ENCODE data around the gene BTBD17.
A peak's percentile ranks its signal among the peaks of the same experiment; 100 is the strongest.
"Not testable (repeated sequence)": the region's sequence is repeated elsewhere in the genome, so short reads cannot be mapped to it uniquely, and the experiment has no call there.

The BTBD17 gene, protein sequence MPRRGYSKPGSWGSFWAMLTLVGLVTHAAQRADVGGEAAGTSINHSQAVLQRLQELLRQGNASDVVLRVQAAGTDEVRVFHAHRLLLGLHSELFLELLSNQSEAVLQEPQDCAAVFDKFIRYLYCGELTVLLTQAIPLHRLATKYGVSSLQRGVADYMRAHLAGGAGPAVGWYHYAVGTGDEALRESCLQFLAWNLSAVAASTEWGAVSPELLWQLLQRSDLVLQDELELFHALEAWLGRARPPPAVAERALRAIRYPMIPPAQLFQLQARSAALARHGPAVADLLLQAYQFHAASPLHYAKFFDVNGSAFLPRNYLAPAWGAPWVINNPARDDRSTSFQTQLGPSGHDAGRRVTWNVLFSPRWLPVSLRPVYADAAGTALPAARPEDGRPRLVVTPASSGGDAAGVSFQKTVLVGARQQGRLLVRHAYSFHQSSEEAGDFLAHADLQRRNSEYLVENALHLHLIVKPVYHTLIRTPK

DNA sequence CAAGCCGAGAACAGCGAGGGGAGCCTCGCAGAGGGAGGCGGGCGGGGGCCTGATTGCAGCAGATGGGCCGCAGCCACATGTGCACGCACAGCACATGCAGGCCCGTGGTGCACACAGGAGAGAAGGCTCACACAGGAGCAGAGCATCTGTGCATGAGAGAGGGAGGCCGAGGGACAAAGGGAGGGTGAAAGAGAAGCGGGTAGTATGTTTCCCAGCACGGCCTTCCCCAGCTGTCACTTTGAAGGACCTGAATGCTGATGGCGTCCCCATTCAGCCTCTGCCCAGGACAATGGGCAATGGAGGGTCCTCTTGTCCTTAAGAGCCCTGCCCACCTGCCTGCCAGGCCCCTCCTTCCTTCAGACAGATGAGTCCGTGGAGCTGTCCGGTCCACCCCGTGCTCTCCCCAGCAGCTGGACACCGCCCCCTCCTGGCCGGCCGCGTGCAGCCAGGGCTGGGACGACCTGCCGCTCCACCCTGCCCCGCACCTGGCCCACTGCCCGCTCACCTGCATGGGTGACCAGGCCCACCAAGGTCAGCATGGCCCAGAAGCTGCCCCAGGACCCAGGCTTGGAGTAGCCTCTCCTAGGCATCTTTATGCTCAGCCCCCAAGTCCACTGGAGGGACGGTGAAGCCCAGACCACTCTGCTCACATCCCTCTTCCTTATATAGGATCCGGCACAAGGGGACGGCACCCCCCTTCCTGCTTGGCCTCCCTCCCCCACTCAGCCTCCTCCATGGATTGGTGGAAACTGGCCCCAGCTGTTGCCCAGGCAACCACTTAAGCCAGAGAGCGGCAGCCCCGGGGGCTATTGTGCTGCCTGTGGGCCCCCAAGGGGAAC is at the start of gene BTBD17:
BTBD17 (minus strand) TSS at position 639 of the 839 bp plus-strand sequence; CDS start at position 590, 49 bp downstream.
- DNase-seq (ENCODE audit: low read depth in 2 of 2) = peak in 1 of 2 donors; percentile 23

DNA sequence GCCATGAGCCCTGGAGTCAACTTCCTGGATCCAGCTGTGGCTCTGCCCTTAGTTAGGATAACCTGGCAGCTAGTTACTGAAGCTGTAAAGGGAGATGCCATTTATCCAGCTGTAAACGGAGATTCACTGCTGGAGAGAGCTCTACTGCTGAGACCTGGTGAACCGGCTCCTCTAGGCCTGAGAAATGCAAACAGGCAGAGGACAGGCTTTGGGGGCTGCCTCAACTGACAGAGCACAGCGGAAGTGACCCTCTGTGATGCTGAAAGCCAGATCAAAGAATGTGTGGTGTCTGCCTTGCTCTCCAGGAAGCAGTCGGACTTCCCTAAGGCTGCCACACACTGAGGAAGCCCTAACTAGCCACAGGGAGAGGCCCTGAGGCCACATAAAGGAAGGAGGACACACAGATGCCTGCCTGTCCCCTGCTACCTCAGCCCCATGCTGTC is 48.4 kb upstream of the BTBD17 start:
- no peak for DNase-seq (ENCODE audit: low read depth in 2 of 2)

DNA sequence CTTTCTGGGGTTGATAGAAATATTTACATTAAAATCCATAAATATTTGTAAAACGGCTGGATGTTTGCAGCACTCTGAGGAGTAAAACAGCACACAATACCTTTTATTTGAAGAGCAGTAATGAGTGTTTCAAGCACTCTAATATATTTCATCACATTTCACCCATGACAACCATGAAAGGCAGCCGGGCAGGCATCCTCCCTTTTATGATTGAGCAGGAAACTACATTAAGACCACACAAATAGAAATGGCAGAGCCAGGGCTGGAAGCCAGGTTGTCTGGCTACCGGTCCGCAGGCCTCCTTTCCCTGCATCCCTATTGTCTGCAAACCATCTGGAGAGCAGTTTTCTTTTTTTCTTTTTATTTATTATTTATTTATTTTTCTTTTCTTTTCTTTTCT is 47.1 kb upstream of the BTBD17 start:
- DNase-seq (ENCODE audit: low read depth in 2 of 2) = no peak

DNA sequence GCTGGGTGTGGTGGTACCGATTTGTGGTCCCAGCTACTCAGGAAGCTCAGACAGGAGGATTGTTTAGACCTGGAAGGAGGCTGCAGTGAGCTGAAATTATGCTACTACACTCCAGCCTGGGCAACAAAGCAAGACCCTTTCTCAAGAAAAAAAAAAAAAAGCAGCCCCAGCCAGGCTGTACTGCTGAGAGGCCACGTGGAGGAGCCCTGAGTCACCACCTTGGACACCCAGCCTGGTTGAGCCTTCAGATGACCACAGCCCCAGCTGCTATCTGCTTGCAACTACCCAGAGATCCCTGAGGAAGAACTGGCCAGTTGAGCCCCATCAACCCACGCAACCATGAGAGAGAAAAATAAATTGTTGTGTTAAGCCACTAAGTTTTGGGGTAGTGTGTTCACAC is 46.6 kb upstream of the BTBD17 start:
- no peak for DNase-seq (ENCODE audit: low read depth in 2 of 2)

DNA sequence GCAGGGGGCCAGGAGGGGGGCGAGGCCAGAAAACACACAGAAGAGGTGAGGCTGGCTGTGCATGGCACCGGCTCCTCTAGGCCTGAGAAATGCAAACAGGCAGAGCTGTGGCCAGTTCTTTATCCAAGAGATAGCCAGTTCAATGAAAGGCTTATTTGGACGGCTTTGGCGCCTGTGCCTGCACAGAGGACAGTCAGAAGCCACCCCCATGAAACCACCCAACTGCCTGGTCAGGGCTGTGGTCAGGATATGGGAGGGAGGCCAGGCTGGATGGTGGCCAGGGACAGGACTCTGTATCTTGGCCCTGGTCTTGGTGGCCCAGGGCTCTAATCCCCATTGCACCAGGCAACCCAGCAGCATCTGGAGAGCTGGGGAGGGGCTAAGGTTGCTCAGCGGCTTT is 45.7 kb upstream of the BTBD17 start:
- no peak for DNase-seq (ENCODE audit: low read depth in 2 of 2)

DNA sequence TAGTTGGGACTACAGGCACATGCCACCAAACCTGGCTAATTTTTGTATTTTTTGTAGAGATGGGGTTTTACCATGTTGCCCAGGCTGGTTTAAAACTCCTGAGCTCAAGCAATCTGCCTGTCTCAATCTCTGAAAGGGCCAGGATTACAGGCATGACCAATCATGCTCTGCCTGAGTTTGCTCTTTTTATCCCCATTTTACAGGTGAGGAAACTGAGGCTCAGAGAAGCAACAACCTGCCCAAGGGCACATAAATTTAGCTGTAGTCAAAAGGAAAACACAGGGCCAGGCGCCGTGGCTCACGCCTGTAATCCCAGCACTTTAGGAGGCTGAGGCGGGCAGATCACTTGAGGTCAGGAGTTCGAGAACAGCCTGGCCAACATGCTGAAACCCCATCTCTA is 43.6 kb upstream of the BTBD17 start:
- not testable (repeated sequence) for DNase-seq (ENCODE audit: low read depth in 2 of 2)

DNA sequence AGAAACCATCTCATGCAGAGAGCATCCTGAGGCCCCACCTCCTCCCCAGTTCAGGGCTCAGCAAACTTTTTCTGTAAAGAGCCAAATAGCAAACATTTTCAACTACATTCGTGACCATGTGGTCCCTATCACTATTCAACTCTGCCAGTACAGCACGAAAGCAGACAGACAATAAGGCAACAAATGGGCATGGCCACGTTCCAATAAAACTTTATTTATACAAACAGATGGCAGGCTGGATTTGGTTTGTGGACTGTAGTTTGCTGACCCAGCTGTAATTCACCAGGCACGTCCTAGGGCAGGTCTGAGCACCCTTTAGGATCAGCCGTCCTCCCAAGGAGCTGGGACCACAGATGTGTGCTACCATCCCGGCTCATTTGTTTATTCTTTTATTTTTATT is 43.1 kb upstream of the BTBD17 start:
- DNase-seq (ENCODE audit: low read depth in 2 of 2) = no peak

DNA sequence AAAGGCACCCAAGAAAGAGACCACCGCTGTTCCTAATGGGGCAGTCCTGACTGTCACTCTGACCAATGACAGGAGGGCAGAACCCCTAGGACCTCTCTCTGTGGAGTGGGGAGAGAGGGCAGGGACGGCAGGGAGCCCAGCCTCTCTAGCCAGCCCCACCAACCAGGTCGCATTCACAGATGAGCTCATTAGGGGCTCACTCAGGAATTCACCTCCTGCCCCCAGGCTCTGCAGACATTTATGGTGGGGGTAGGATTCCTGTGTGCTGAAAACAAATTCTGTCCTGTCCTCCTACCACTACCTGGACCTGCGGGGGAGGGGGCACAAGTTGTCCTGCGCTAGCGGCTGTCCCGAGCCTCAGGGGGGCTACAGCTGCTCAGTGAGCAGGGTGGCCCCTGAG is 42.5 kb upstream of the BTBD17 start:
- no peak for DNase-seq (ENCODE audit: low read depth in 2 of 2)

DNA sequence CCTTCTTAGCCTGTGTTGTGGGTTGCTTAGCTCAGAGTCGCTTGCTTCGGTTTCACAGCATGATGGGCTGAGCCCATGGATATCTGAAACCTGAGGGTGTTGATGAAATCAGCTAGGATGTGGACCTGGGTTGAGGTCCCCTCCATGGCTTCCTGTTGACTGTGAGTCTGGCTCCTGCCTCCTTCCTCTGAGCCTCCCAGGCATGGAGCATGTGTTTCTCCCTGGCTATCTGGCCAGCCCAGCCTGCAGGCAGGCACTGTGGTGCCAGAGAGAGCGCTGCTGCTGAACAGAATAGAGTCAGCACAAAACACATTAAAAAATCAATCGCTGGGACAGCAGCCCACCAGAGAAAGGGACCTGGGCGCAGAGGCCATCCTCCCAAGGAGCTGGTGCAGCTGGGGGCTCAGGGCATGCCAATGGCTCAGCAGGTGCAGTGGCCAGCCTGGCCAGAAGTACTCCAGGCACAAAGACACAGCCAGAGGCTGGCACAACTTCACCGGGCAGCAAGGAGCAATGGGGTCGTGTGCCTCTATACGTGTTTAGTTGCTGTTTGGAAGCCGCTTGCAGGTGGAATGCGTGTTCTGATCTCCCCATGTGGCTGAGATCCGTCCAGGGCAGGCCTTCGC is 42.0 kb upstream of the BTBD17 start:
- DNase-seq (ENCODE audit: low read depth in 2 of 2) = no peak

DNA sequence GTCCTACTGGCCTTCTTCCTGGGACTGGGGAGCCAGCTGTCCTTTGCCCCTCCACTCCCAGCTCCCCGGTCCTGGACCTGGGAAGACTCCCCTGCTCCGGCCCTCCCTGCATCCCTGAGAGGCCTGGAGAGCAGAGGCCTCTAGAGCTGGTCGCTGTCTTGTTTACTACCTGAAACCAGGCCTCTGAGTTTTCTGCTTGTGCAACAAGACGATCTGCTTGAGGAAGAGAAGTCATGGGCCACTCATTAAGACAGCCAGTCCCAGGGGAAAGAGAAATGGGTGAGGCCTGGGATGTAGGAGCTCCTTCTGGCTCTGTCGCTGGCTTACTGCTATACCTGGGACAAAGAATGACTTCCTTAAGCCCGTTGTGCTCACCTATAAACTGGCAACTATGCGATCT is 40.4 kb upstream of the BTBD17 start:
- DNase-seq (ENCODE audit: low read depth in 2 of 2) = no peak

DNA sequence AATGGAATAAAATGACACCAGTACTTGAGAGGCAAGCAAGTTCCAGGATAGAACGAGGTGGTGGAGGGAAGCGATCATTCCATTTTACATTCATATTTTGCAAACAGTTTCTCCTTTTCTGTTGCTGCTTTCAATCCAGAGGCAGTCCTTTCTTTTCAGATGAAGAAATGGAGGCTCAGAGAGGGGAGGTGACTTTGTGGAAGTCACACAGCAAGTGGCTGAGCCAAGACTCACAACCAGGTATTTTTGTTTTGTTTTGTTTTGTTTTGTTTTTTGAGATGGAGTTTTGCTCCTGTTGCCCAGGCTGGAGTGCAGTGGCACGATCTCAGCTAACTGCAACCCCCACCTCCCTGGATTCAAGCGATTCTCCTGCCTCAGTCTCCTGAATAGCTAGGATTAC is 34.9 kb upstream of the BTBD17 start:
- DNase-seq (ENCODE audit: low read depth in 2 of 2) = no peak

DNA sequence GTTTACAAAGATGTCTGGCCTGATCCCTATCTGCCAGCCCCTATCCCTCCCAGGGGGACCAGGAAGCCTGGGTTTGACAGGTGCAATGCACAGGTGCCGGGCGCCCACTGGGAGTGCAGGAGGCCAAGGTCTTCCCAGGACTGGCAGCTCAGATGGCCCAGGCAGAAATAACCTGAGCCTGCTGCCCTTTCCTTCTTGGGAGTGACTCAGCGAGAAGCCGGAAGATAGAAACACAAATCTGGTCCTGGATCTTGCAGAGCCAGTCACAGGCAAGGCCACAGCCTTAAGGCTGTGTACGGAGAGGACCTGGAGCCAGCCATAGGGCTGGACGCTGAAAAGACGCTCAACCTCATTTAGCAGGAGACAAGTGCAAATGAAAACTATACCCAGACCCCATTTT is 33.3 kb upstream of the BTBD17 start:
- DNase-seq (ENCODE audit: low read depth in 2 of 2) = no peak

DNA sequence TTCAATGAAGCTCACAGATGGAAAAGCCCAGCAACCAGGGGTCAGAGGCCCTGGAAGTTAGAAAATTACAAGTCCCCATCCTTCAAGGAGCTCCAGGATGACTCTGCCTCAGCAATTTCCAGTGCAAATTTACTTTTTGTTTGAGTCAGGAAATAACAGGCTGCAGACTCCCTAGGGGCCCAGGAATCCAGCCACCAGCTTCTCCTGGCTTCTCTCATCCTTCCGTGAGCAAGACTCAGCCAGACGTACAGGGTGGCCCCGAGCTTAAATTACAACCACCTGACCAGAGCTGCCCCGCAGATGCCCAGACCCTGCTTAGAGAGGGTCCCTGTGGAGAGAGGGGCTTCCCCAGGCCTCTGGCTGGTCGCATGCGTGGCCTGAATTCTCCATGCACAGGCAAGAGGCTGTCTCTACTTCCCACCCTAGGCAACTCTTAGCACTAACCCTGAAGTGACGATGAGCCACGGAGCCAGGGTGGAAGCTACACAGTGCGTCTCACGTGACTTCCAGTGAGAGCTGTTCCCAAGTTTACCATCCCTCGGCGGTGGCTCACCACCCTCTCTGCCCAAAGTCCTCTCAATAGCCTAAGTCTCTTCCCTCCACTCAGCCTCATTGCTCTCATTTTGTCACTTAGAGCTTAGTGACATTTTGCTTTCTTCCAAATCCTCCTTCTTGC is 32.7 kb upstream of the BTBD17 start:
- DNase-seq (ENCODE audit: low read depth in 2 of 2) = no peak

DNA sequence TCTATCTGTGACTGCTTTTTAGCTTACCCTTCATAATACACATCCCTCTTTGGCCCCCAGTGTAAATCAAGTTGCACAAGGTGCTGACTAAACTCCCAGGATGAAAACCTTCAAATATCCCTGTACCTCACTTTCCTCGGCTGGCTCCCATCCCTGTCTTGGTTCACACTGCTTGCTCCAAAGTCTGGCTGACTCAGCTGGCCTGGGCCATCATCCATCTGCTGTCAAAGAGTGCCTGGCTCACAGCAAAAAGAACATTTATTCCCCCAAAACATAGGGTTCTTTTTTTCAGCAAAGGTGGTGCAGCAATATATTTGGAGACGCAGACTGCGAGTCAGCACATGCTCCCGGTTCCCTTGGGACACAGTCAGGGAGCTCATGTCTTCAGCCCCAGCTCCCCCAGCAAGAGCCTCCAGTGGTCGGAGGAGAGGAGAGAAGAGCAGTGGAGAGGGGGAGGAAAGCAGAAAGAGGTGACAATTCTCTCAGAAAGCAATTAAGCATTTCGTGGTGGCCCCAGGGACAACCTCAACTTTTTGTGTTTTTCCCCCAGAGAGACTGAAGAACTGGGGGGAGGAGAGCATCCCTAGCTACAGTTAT is 31.8 kb upstream of the BTBD17 start:
- no peak for DNase-seq (ENCODE audit: low read depth in 2 of 2)

DNA sequence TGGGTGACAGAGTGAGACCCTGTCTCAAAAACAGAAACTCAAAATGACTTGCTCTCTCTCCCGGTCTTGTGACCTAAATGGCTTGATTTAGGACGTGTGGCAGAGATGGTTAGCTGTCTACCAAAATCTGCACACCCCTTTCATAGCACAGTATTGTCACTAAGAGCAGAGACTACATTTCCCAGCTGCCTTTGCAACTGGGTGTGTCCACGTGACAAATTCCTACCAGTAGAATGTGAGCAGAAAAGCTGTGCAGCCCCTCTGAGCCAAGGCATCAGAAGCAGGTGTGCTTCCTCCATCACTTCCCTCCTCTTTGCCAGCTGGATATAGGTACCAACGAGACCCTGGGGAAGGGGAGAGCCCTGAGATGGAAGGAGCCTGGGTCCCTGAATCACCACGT is 31.2 kb upstream of the BTBD17 start:
- DNase-seq (ENCODE audit: low read depth in 2 of 2) = no peak

DNA sequence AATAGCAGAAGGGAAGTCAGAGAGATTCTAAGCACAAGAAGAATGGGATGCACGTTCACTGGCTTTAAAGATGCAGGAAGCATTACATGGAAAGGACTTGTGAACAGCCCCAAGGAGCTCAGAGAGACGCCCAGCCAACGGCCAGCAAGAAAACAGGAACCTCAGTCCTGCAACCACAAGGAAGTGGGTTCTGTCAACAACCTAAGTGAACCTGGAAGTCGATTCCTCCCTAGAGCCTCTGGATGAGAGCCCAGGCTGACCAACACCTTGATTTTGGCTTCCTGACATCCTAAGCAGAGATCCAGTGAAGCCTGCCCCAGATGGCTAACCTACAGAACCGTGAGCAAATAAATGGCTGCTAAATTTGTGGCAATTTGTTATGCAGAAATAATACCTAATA is 30.1 kb upstream of the BTBD17 start:
- DNase-seq (ENCODE audit: low read depth in 2 of 2) = no peak

DNA sequence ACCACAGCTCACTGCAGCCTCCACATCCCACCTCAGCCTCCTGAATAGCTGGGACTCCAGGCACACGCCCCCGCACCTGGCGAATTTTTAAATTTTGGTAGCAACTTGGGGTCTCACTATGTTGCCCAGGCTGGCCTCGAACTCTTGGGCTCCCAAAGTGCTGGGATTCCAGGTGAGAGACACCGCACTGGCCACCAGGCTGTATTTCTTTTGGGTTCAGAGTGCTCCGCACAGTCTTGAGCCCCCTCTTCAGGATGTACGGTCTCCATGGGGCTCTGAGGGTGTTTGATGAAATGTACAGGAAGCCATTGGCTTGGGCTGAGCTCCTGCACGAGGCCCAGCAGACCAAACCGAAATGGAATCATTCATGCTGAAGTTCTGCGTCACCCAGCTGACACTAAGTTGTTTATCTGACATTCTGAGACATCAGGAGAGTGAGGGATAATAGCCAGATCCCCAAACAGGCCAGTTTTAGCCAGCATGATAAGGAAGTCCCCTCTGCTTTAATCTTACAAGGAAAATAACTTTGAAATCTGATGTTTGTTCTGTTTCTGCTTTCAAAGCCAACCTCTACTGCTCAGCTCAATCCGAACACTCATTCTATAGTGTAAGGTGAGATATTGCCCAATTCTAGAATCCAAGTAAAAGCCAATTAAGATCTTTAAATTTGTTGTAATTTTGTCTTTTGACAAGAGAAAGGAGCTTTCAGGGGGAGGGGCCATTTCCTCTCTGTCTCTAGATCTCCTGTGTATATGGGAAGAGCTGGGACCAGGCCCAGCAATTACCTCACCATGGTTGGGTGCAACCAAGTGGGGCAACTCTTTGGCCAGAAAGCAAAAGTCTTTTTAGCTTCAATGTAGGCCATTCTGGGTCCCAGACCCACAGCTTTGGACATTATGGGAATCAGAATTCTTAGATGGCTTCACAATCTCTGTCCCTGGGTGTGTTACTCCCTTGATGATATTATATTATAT is 29.3 kb upstream of the BTBD17 start:
- no peak for DNase-seq (ENCODE audit: low read depth in 2 of 2)

DNA sequence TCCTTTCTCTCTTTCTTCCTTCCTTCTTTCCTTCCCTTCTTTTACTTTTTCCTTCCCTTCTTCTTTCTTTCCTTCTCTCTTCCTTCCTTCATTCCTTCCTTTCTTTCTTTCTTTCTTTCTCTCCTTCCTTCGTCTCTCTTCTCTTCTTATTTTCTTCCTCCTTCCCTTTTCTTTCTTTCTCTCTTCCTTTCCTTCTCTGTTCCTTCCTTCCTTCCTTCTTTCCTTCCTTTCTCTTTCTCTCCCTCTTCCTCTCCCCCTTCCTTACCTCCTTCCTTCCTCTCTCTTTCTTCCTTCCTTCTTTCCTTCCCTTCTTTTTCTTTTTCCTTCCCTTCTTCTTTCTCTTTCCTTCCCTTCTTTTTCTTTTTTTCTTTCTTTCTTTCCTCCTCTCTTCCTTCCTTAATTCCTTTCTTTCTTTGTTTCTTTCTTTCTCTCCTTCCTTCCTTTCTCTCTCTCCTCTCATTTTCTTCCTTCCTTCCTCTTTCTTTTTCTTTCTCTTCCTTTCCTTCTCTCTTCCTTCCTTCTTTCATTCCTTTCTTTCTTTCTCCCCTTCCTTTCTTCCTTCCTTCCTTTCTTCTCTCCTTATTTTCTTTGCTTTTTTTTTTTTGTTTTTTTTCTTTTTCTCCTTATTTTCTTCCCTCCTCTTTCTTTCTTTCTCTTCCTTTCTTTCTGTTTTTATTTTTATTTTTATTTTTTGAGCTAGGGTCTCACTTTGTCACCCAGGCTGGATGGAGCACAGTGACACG is 28.4 kb upstream of the BTBD17 start:
- DNase-seq (ENCODE audit: low read depth in 2 of 2) = no peak

DNA sequence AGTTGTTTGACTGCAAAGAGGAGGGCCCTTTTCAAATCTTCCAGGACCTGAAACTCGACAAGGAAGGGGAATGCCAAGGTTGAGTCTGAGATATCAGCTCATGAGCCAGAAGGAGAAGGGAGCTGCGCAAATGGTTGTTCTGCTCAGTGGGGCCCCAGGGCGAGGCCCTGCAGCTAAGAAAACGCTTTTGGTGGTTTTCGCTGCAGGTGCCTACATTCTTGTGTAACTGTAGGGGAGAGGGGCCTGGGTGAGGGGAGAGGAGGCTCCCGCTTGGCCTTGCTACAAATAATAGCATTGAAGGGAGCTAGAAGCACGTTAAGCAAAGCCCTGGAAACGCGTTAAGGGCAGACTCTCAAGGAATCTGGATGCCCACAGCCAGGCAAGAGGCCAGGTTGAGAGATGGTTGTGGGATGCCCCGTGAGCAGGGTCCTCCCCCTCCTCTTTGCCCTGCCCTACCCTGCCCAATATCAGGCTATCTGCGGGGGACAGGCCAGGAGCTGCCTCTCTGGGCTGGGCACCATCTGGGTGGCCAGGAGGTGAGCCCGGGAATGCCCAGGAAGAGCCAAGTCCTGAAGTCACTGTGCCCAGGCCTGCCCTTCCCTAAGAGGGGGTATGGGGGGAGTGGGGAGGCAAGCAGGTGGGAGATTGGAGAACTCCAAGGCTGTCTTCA is 27.6 kb upstream of the BTBD17 start:
- DNase-seq (ENCODE audit: low read depth in 2 of 2) = no peak
